T-helper 1 cell treated with Interleukin-12 subunit alpha and Interleukin-12 subunit beta and Interleukin-4 antibody, amounts not matched to agents 30 μg/mL and 1 μg/mL, for 36 hours (primary cell): ENCODE data around the gene ALDH1L1.

Source experiments
- H3K27ac Mint-ChIP-seq: one replicate; pipeline ENCODE4 v1.8.0; 2021; ENCODE audit warnings: mild to moderate bottlenecking, mixed read lengths
- H3K27me3 Mint-ChIP-seq: one replicate; pipeline ENCODE4 v1.8.0; 2021; ENCODE audit warnings: low read depth, mixed read lengths
- H3K36me3 Mint-ChIP-seq: one replicate; pipeline ENCODE4 v1.8.0; 2021; ENCODE audit warnings: low read depth, mixed read lengths
- H3K4me1 Mint-ChIP-seq: one replicate; pipeline ENCODE4 v1.8.0; 2021; ENCODE audit warnings: low read depth, mixed read lengths
- H3K4me3 Mint-ChIP-seq: one replicate; pipeline ENCODE4 v1.8.0; 2021; ENCODE audit warnings: mild to moderate bottlenecking, moderate library complexity, mixed read lengths
- H3K9me3 Mint-ChIP-seq: one replicate; pipeline ENCODE4 v1.8.0; 2021; ENCODE audit warnings: mixed read lengths

The ALDH1L1 gene

DNA sequence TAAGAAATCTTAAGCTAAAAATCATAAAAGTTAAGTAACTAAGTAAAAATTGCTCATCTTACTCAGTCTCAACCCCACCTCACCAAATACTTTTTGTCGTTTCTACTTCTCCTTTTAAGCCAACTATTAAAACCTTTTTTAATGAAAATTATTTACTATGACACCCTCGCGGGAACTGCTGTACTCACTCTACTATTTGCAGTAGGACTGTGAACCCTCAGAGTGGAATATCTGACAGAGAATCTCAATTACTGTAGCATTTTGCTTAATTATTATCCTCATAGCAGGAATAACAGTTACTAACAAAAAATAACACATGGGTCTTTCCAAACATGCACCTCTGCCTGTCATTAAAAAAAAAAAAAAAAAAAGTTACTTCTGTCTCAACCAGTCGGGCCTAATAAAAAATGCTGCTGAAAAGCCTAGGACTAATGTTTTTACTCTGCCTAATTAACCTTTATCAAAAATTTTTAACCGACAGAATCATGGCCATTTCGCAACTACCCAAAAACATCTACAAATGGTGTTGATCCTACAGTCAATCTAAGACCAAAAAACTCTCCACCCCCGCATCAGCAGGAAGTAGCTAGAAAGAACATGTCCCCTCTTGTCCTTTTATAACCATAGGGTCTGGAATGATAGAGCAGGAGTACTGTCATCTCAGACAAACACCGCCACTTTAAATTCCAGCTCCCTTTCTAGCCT lies 10.2 kb downstream of the ALDH1L1 start:
- Mint-ChIP-seq H3K27ac (no peak overlapping the region), H3K27me3 (peaks cover 50% of the 10 kb centered on the region), H3K36me3 (no peaks in the 10 kb centered on the region), H3K4me3 (no peak overlapping the region), H3K4me1 (no peaks in the 10 kb centered on the region), H3K9me3 (no peaks in the 10 kb centered on the region)

GRCh38 chr3:126167566-126167965 lies 12.8 kb downstream of the ALDH1L1 start:
- Mint-ChIP-seq H3K36me3 (no peaks in the 10 kb centered on the region), H3K27me3 (peaks cover 42% of the 10 kb centered on the region), H3K4me1 (no peaks in the 10 kb centered on the region), H3K9me3 (no peaks in the 10 kb centered on the region), H3K27ac (no peak overlapping the region), H3K4me3 (no peak overlapping the region)

DNA sequence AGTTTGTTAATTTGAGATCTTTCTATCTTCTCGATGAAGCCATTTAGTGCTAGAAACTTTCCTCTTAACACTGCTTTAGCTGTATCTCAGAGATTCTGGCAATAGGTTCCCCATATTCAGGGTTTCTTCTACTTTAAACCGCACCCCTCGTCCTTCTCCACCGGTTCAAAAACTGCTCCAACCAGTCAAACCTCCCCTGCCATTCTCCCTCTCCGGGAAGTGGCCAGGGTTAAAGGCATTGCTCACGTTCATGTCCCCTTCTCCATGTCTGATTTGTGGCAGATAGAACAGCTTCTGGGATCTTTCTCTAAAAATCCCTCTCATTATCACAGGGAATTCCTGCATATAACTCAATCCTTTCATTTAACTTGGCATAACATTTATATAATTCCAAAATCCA lies 14.4 kb downstream of the ALDH1L1 start:
- Mint-ChIP-seq H3K36me3 (no peaks in the 10 kb centered on the region), H3K9me3 (no peaks in the 10 kb centered on the region), H3K4me1 (no peaks in the 10 kb centered on the region), H3K4me3 (no peak overlapping the region), H3K27me3 (peaks cover 33% of the 10 kb centered on the region), H3K27ac (no peak overlapping the region)

GRCh38 chr3:126161309-126161708 lies 19.1 kb downstream of the ALDH1L1 start:
- H3K4me3 Mint-ChIP-seq = no peak overlapping the region
- H3K27me3 Mint-ChIP-seq = peaks cover 22% of the 10 kb centered on the region
- H3K9me3 Mint-ChIP-seq = no peaks in the 10 kb centered on the region
- H3K4me1 Mint-ChIP-seq = no peaks in the 10 kb centered on the region
- no peaks in the 10 kb centered on the region for H3K36me3 Mint-ChIP-seq
- H3K27ac Mint-ChIP-seq = no peak overlapping the region

DNA sequence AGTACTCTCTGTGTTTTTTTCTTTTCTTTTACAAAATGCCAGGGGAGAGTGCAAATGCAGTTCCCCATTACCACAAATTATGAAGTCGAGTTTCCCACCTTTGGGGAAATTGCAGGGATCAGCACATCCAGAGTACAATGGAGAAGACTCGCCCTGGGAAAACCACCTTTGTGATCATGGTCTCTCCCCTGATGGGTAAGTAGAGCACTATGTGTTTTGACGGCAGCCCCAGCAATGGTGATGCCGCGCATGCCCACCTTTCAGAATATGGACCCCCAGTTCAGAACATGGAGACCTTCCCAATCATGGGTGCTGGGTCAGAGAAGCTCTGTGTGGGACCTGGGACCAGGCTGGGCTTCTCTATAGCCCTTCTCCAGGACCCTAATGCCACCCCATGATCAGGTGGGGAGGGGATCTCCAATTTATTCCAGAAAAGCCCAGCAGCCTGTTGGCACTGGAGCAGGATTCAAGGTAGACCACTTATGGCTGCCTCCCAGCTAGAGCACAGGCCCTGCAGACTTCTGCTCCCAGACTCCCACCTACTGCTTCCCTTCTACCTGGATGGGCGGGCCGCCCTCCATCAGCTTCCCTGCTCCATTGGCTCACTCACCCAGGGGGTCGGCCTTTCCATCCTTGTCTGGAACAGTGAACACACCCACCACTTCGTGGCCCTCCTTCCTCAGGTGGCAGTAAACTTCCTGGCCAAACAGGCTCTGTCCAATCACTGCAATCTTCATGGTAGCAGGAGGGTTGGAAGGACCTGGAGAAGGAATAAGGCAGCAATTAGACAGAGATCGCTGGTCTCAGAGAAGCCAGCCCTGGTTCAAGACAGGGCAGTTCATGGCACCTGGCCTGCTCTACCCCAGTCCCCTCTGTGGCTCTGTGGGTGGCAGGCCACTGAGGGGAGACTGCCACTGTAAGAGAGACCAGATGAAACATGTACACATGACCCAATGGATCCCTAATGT lies 19.9 kb downstream of the ALDH1L1 start:
- Mint-ChIP-seq H3K4me3 (no peak overlapping the region), H3K4me1 (no peaks in the 10 kb centered on the region), H3K9me3 (no peaks in the 10 kb centered on the region), H3K27ac (no peak overlapping the region), H3K36me3 (no peaks in the 10 kb centered on the region), H3K27me3 (peaks cover 14% of the 10 kb centered on the region)

DNA sequence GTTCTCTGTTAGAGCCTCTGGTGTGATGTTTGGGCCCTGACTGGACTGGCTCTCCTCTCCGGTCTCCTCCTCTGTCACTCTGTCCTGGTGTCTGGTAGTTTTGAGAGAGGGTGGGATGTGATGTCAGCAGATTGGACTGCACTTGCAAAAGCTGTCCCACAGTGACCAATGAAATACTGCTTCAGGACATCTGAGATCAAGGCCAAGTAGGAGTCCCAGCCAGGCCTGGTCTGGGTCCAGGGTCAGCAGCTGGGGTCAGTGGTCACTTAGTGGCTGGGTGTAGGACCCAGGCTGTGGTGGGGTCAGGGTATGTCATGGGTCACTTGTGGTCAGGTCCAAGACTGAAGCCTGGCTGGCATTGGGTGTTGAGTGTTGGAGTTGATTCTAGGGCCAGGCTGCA lies 20.9 kb downstream of the ALDH1L1 start:
- Mint-ChIP-seq H3K4me1 (no peaks in the 10 kb centered on the region), H3K27me3 (peaks cover 6% of the 10 kb centered on the region), H3K27ac (no peak overlapping the region), H3K4me3 (no peak overlapping the region), H3K9me3 (no peaks in the 10 kb centered on the region), H3K36me3 (no peaks in the 10 kb centered on the region)

DNA sequence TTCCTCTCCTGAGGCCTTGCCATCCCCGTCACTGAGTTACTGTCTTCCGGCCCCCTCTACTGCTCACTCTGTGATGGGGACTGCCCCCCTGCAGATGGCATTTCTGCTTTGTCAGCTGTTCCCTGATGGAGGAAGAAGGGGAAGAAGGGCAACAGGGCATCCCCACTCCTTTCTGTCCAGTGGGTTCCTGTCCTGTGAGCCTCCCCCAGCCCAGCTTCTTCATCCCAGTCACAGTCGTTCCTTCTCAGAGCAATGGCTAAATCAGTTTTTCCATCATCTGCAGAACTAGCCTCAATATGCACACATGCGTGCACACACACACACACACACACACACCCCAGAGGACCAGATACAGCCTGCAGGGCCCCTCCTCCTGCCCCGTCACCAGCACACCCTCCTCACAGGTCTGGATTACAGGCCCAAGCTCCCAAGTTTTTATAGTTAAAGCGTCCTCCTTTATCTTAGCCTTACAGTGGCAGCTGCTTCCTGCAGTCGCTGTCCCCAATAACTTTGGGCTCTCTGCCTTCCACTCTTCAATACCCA lies 21.4 kb downstream of the ALDH1L1 start:
- Mint-ChIP-seq H3K4me3 (no peak overlapping the region), H3K4me1 (no peaks in the 10 kb centered on the region), H3K9me3 (no peaks in the 10 kb centered on the region), H3K27me3 (peaks cover 6% of the 10 kb centered on the region), H3K27ac (no peak overlapping the region), H3K36me3 (no peaks in the 10 kb centered on the region)

GRCh38 chr3:126158016-126158911 lies 22.1 kb downstream of the ALDH1L1 start:
- Mint-ChIP-seq H3K4me3 (no peak overlapping the region), H3K27ac (no peak overlapping the region), H3K4me1 (no peaks in the 10 kb centered on the region), H3K9me3 (no peaks in the 10 kb centered on the region), H3K27me3 (peaks cover 6% of the 10 kb centered on the region), H3K36me3 (no peaks in the 10 kb centered on the region)

DNA sequence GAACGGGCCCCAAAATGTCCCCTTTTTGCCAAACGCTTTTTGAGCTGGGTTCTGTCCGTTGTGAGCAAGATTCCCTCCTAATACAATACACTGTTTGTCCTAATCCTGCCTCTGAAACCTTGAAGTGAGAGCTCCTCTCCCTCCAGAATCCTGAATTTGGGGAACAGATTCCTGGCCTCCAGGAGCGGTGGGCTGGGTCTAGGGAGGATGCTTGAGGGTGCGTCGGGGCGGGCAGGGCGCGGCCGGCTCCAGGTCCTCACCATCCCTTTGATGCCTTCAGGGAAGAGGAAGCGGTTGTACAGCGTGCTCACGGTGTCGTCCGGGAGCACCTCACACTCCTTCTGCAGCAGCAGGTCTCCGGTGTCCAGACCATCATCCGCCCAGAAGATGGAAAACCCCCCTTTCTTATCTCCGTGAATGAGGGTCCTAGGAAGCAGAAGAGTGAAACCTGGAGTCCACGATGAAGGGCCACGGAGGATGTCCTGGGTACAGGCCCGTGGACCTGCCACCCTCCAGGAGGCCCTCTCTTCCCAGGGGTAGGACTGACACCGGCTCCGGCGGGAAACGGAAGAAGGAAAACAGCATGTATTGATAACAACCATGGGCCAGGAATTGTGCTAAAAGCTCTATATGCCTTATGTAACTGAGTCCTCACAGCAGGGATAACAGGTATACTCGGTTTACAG lies 23.2 kb downstream of the ALDH1L1 start:
- Mint-ChIP-seq H3K36me3 (no peaks in the 10 kb centered on the region), H3K4me3 (no peak overlapping the region), H3K27ac (no peak overlapping the region), H3K9me3 (no peaks in the 10 kb centered on the region), H3K4me1 (no peaks in the 10 kb centered on the region), H3K27me3 (no peaks in the 10 kb centered on the region)

- H3K27me3 Mint-ChIP-seq = no peaks in the 10 kb centered on the region
Measured at GRCh38 chr3:126156468-126156867, 23.9 kb downstream of the ALDH1L1 start.

DNA sequence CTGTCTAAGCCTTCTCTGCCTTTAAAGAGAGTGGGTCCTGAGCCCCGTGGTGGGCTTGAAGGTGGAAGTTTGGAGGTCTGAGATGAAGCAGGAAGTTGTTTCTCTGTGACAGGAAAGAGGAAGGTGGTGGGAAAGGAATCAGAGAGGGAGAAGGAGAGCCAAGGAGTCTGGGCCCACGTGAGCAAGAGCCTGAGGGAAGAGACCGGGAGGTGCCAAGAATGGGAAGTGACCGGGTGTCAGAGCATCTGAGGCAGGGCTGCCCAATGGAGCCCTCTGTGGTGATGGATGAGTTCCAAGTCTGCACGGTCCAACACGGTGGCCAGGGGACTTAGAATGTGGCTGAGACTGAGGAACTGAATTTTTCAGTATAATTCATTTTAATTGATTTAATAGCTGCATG lies 24.6 kb downstream of the ALDH1L1 start:
- H3K9me3 Mint-ChIP-seq = no peaks in the 10 kb centered on the region

More at GRCh38 chr3:126156468-126156867, 23.9 kb downstream of the ALDH1L1 start:
- Mint-ChIP-seq H3K4me1 (no peaks in the 10 kb centered on the region), H3K36me3 (no peaks in the 10 kb centered on the region), H3K27ac (no peak overlapping the region), H3K4me3 (no peak overlapping the region), H3K9me3 (no peaks in the 10 kb centered on the region)

DNA sequence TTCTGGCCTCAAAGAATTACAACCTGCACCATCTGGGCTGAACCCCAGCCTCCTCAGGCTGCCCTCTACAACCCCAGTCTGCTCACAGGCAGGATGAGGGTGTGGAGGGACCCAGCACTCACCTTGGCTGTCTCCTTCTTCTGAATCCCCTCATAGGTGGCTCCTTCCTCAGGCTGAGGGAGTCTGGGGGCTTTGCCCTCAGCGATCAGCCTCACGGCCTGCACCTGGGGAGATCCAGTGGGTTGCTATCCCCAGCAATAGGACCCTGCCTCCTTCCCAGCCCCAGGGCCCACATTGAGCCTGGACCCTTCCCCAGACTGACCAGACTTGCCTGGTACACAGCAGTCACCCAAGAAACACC lies 25.1 kb downstream of the ALDH1L1 start:
- Mint-ChIP-seq H3K27ac (no peak overlapping the region), H3K27me3 (no peaks in the 10 kb centered on the region), H3K9me3 (no peaks in the 10 kb centered on the region), H3K4me1 (no peaks in the 10 kb centered on the region), H3K36me3 (no peaks in the 10 kb centered on the region), H3K4me3 (no peak overlapping the region)

More for the DNA sequence above, 24.6 kb downstream of the ALDH1L1 start:
- Mint-ChIP-seq H3K27me3 (no peaks in the 10 kb centered on the region), H3K4me1 (no peaks in the 10 kb centered on the region), H3K27ac (no peak overlapping the region), H3K4me3 (no peak overlapping the region), H3K36me3 (no peaks in the 10 kb centered on the region)

GRCh38 chr3:126154391-126155279 lies 25.8 kb downstream of the ALDH1L1 start:
- no peaks in the 10 kb centered on the region for H3K4me1 Mint-ChIP-seq
- no peak overlapping the region for H3K27ac Mint-ChIP-seq
- H3K36me3 Mint-ChIP-seq = no peaks in the 10 kb centered on the region
- H3K4me3 Mint-ChIP-seq = no peak overlapping the region
- no peaks in the 10 kb centered on the region for H3K9me3 Mint-ChIP-seq
- H3K27me3 Mint-ChIP-seq = no peaks in the 10 kb centered on the region
